Neural cell (in vitro differentiated cells): ENCODE data around the gene RAB3GAP2. TPM values are rescaled to one million over a fixed set of nuclear protein-coding genes. Genes with fewer than 3 reads are reported as not detected.

Experiments used
- H2AFZ ChIP-seq: fragments of 200-600, 300-800 bp; sonication (generic), shearing (Covaris generic); 2 replicates; pipeline ENCODE4 v1.6.0; 2014; ENCODE audit warnings: low read depth, mild to moderate bottlenecking, antibody characterized with exemption, low read length, moderate library complexity
- H3F3A ChIP-seq: fragments of 200-600 bp; shearing (Covaris generic); 2 replicates; pipeline ENCODE4 v1.6.1; 2016; ENCODE audit warnings: mild to moderate bottlenecking, moderate library complexity, mixed read lengths, antibody characterized with exemption, low read length; ENCODE audit not compliant: insufficient read depth, poor library complexity, severe bottlenecking
- H3K27ac ChIP-seq: fragments of 200-600, 300-800 bp; sonication (generic), shearing (Covaris generic); 2 replicates; pipeline ENCODE4 v1.5.1; 2014; ENCODE audit warnings: mild to moderate bottlenecking, low read length, moderate library complexity
- H3K27me3 ChIP-seq: fragments of 300-800, 200-600 bp; sonication (generic), shearing (Covaris generic); 2 replicates; pipeline ENCODE4 v1.6.0; 2014; ENCODE audit warnings: mild to moderate bottlenecking, low read depth, low read length, moderate library complexity; ENCODE audit not compliant: insufficient read depth
- H3K36me3 ChIP-seq: fragments of 300-800, 200-600 bp; sonication (generic), shearing (Covaris generic); 2 replicates; pipeline ENCODE4 v1.5.1; 2014; ENCODE audit warnings: mild to moderate bottlenecking, antibody characterized with exemption, low read length, moderate library complexity; ENCODE audit not compliant: insufficient read depth
- H3K4me2 ChIP-seq: fragments of 300-800, 200-600 bp; sonication (generic), shearing (Covaris generic); 2 replicates; pipeline ENCODE4 v1.6.0; 2014; ENCODE audit warnings: mild to moderate bottlenecking, low read length
- H3K4me3 ChIP-seq: fragments of 300-800, 200-600 bp; sonication (generic), shearing (Covaris generic); 2 replicates; pipeline ENCODE4 v1.5.1; 2014; ENCODE audit warnings: mild to moderate bottlenecking, low read length, moderate library complexity
- H3K79me2 ChIP-seq: fragments of 200-600 bp; shearing (Covaris generic); replicated peaks from 2 replicates; pipeline ENCODE4 v1.6.0; 2014; ENCODE audit warnings: mild to moderate bottlenecking, low read length, moderate library complexity; ENCODE audit not compliant: insufficient read depth
- H3K9ac ChIP-seq: fragments of 300-800, 200-600 bp; sonication (generic), shearing (Covaris generic); 2 replicates; pipeline ENCODE4 v1.6.1; 2016; ENCODE audit warnings: mild to moderate bottlenecking, low read length, mixed read lengths
- H3K9me2 ChIP-seq: fragments of 200-600 bp; shearing (Covaris generic); 2 replicates; pipeline ENCODE4 v1.6.1; 2016; ENCODE audit warnings: mild to moderate bottlenecking, low read length, mixed read lengths; ENCODE audit not compliant: insufficient read depth
- H3K9me3 ChIP-seq: fragments of 200-600, 300-800 bp; sonication (generic), shearing (Covaris generic); 2 replicates; pipeline ENCODE4 v1.6.1; 2016; ENCODE audit warnings: mild to moderate bottlenecking, mixed run types, low read length, moderate library complexity, mixed read lengths
- H4K20me1 ChIP-seq: fragments of 200-600 bp; shearing (Covaris generic); 2 replicates; pipeline ENCODE4 v1.6.1; 2016; ENCODE audit warnings: mild to moderate bottlenecking, mixed run types; ENCODE audit not compliant: insufficient read depth
- EP300 ChIP-seq: fragments of 450-650 bp; conservative IDR thresholded peaks from 2 replicates; pipeline ENCODE4 v1.6.1; 2014; ENCODE audit warnings: antibody characterized with exemption, mild to moderate bottlenecking, moderate library complexity; ENCODE audit not compliant: poor library complexity, severe bottlenecking
- EZH2 ChIP-seq: fragments of 200-600, 300-800 bp; shearing (Covaris generic), sonication (generic); IDR thresholded peaks from 2 replicates; pipeline ENCODE4 v1.6.1; 2014; ENCODE audit warnings: antibody characterized with exemption, low read length, borderline replicate concordance, mild to moderate bottlenecking; ENCODE audit not compliant: insufficient read depth, poor library complexity, severe bottlenecking
- MXI1 ChIP-seq: fragments of 450-650 bp; conservative IDR thresholded peaks from 2 replicates; pipeline ENCODE4 v1.6.1; 2014; ENCODE audit warnings: antibody characterized with exemption, mild to moderate bottlenecking; ENCODE audit not compliant: poor library complexity, severe bottlenecking
- POLR2AphosphoS5 ChIP-seq: IDR thresholded peaks from 2 replicates; pipeline ENCODE4 v1.6.1; 2012
- RAD21 ChIP-seq: fragments of 450-650 bp; conservative IDR thresholded peaks from 2 replicates; pipeline ENCODE4 v1.6.1; 2014; ENCODE audit warnings: antibody characterized with exemption, mild to moderate bottlenecking, moderate library complexity
- REST ChIP-seq: IDR thresholded peaks from 2 replicates; pipeline ENCODE4 v1.6.1; 2012; ENCODE audit warnings: borderline replicate concordance
- SMC3 ChIP-seq: fragments of 450-650 bp; conservative IDR thresholded peaks from 2 replicates; pipeline ENCODE4 v1.6.1; 2014; ENCODE audit warnings: antibody characterized with exemption, mild to moderate bottlenecking, moderate library complexity; ENCODE audit not compliant: poor library complexity
- TAF1 ChIP-seq: IDR thresholded peaks from 2 replicates; pipeline ENCODE4 v1.6.1; 2012; ENCODE audit warnings: low read depth
- polyA plus RNA-seq: library from polyadenylated mRNA; depleted of rRNA; stranded (reverse); fragments of >200 nt; gene quantifications from 2 replicates; pipeline ENCODE4 v1.2.3, GENCODE V29; 2014
- TF ChIP-seq, protein P1 (sequence below): fragments of 450-650 bp; IDR thresholded peaks from 2 replicates; pipeline ENCODE4 v1.5.1; 2014; ENCODE audit warnings: antibody characterized with exemption, mild to moderate bottlenecking, moderate library complexity; ENCODE audit not compliant: poor library complexity, severe bottlenecking

RAB3GAP2 gene
- polyA plus RNA-seq, 1 donor from 2014 or later: 39.9 TPM

GRCh38 chr1:220301630-220302029 lies 29.4 kb upstream of the RAB3GAP2 start:
- Histone ChIP-seq H3K36me3 (no peaks in the 10 kb centered on the region), H4K20me1 (no peaks in the 10 kb centered on the region), H3K9ac (no peak overlapping the region), H3K4me3 (no peak overlapping the region), H3K27ac (no peak overlapping the region), H3K4me2 (no peak overlapping the region), H3F3A (no peaks in the 10 kb centered on the region), H3K79me2 (no peaks in the 10 kb centered on the region), H3K9me3 (no peaks in the 10 kb centered on the region), H2AFZ (no peak overlapping the region), H3K27me3 (no peaks in the 10 kb centered on the region), H3K9me2 (no peaks in the 10 kb centered on the region)
- no peak for TF ChIP-seq RAD21
- TF ChIP-seq REST: no peak
- no peak for TF ChIP-seq MXI1
- TF ChIP-seq, protein P1, sequence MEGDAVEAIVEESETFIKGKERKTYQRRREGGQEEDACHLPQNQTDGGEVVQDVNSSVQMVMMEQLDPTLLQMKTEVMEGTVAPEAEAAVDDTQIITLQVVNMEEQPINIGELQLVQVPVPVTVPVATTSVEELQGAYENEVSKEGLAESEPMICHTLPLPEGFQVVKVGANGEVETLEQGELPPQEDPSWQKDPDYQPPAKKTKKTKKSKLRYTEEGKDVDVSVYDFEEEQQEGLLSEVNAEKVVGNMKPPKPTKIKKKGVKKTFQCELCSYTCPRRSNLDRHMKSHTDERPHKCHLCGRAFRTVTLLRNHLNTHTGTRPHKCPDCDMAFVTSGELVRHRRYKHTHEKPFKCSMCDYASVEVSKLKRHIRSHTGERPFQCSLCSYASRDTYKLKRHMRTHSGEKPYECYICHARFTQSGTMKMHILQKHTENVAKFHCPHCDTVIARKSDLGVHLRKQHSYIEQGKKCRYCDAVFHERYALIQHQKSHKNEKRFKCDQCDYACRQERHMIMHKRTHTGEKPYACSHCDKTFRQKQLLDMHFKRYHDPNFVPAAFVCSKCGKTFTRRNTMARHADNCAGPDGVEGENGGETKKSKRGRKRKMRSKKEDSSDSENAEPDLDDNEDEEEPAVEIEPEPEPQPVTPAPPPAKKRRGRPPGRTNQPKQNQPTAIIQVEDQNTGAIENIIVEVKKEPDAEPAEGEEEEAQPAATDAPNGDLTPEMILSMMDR: no peak
- no peak for TF ChIP-seq SMC3
- TF ChIP-seq EZH2: no peak
- no peak for TF ChIP-seq TAF1
- TF ChIP-seq POLR2AphosphoS5: no peak
- no peak for TF ChIP-seq EP300

DNA sequence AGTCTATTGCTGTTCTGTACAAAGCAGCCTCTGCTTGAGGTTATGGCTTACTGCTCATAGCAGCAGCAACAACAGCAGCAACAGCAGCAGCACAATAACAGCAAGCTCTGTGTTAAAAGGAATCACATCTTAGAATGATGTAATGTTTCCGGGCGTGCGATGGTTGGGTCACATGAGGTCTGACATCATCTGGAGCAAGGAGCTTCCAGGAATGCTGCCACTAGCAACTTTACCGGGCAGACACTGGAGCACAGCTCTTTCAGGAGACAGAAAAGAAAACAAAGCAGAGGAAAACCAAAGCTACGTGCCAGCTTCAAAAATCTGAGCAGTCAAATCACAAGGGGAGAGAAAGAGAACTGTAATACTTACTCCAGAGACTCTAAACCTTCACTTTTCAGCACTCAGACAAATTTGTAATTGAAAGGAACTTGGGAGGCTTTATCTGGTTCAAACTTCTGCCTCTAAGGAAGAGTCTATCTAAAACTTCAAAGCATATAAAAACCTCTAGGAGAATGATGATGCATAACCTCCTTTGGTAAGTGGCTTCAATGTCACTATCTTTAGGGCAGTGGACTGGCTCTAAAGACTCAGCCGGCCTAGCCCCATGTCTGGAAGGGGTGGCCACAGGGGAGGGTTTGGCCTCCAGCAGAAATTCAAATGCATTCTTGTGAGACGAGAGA lies 28.3 kb upstream of the RAB3GAP2 start:
- H3K27me3 ChIP-seq: no peaks in the 10 kb centered on the region
- H3K9me2 ChIP-seq: no peaks in the 10 kb centered on the region
- TF ChIP-seq REST (no peak), POLR2AphosphoS5 (no peak), EP300 (no peak), MXI1 (no peak), RAD21 (no peak), EZH2 (no peak), TAF1 (no peak), SMC3 (no peak)
- TF ChIP-seq, protein P1: no peak
- H3K4me3 ChIP-seq: no peak overlapping the region
- no peak overlapping the region for H2AFZ ChIP-seq
- H3K9ac ChIP-seq: no peak overlapping the region
- H3K9me3 ChIP-seq: no peaks in the 10 kb centered on the region
- H3F3A ChIP-seq: no peaks in the 10 kb centered on the region
- no peaks in the 10 kb centered on the region for H4K20me1 ChIP-seq
- no peaks in the 10 kb centered on the region for H3K79me2 ChIP-seq
- no peak overlapping the region for H3K27ac ChIP-seq
- no peaks in the 10 kb centered on the region for H3K36me3 ChIP-seq
- no peak overlapping the region for H3K4me2 ChIP-seq
